Endothelial cell of umbilical vein (primary cell): ENCODE data around the gene DHX35. TPM values are rescaled to one million over a fixed set of nuclear protein-coding genes. Genes with fewer than 3 reads are reported as not detected.

Experiments
- BruUV-seq: library from RNA; stranded (reverse); fragments of 400-500 nt; replicated peaks from 2 replicates; lab custom pipeline; 2021; lab: Mats Ljungman, UMichigan
- CTCF ChIA-PET: fragments of 300-600, 350-600 bp; sonication (Branson Sonifier 250); formaldehyde crosslinking; loops from one replicate; lab custom pipeline; 2021; ENCODE audit warnings: antibody characterized with exemption, inconsistent platforms; lab: Charles Lee
- POLR2A ChIA-PET: fragments of 300-600, 350-600 bp; sonication (Branson Sonifier 250); formaldehyde crosslinking; loops from one replicate; lab custom pipeline; 2021; ENCODE audit warnings: antibody characterized with exemption, inconsistent platforms; lab: Charles Lee
- DNase-seq: peaks from one replicate; pipeline ENCODE4 v3.0.0-alpha.2; 2011; ENCODE audit warnings: low read depth, low spot score
- FAIRE-seq: peaks from 2 replicates; lab custom pipeline; 2011; peaks lifted over from hg19 to GRCh38; lab: Jason Lieb, UNC
- H2AFZ ChIP-seq: 2 replicates; pipeline ENCODE4 v1.6.0; 2012; ENCODE audit warnings: low read depth, low read length, control low read depth, inconsistent platforms
- H3K27ac ChIP-seq: 2 replicates; pipeline ENCODE4 v1.5.1; 2011; ENCODE audit warnings: low read depth, mild to moderate bottlenecking, control low read depth, low read length, moderate library complexity; ENCODE audit not compliant: insufficient read depth
- H3K27me3 ChIP-seq, 2 experiments: 2 replicates each; pipeline versions ENCODE4 v1.6.0 to v1.6.1; 2011; ENCODE audit warnings: low read length in 2 of 2, mixed read lengths in 1 of 2; ENCODE audit not compliant: control insufficient read depth in 2 of 2, insufficient read depth in 2 of 2
- H3K36me3 ChIP-seq, 2 experiments: 2 replicates in 1 of 2; 3 replicates in 1 of 2; pipeline ENCODE4 v1.5.1; 2011; ENCODE audit warnings: low read length in 2 of 2, mild to moderate bottlenecking in 1 of 2, moderate library complexity in 1 of 2; ENCODE audit not compliant: control insufficient read depth in 2 of 2, insufficient read depth in 2 of 2; ENCODE audit errors: extremely low read depth in 1 of 2
- H3K4me1 ChIP-seq: 3 replicates; pipeline ENCODE4 v1.5.1; 2011; ENCODE audit warnings: mild to moderate bottlenecking, low read length; ENCODE audit not compliant: control insufficient read depth, insufficient read depth; ENCODE audit errors: extremely low read depth
- H3K4me2 ChIP-seq: 2 replicates; pipeline ENCODE4 v1.6.1; 2011; ENCODE audit warnings: low read length, control low read depth, mixed read lengths; ENCODE audit not compliant: insufficient read depth
- H3K4me3 ChIP-seq, 3 experiments: fragments of 200-600 bp in 1 of 3; sonication (generic), shearing (Covaris generic) in 1 of 3; replicated peaks in 1 of 3; 2 replicates each; pipeline ENCODE4 v1.5.1; 2011 to 2016; ENCODE audit warnings: control low read depth in 3 of 3, low read length in 3 of 3, mild to moderate bottlenecking in 2 of 3, inconsistent platforms in 1 of 3, low read depth in 1 of 3, moderate library complexity in 1 of 3; ENCODE audit not compliant: insufficient read depth in 1 of 3
- H3K79me2 ChIP-seq: 2 replicates; pipeline ENCODE4 v1.6.0; 2012; ENCODE audit warnings: low read length, inconsistent platforms; ENCODE audit not compliant: control insufficient read depth, insufficient read depth
- H3K9ac ChIP-seq: replicated peaks from 2 replicates; pipeline ENCODE3; 2011; ENCODE audit warnings: low read length, control low read depth; ENCODE audit not compliant: insufficient read depth; ENCODE audit errors: extremely low read depth
- H3K9me1 ChIP-seq: replicated peaks from 3 replicates; pipeline ENCODE4 v1.6.0; 2011; ENCODE audit warnings: mild to moderate bottlenecking, low read length; ENCODE audit not compliant: control insufficient read depth, insufficient read depth; ENCODE audit errors: extremely low read depth
- H3K9me3 ChIP-seq: replicated peaks from 2 replicates; pipeline ENCODE4 v1.5.1; 2012; ENCODE audit warnings: low read length, inconsistent platforms; ENCODE audit not compliant: control insufficient read depth, insufficient read depth
- H4K20me1 ChIP-seq: replicated peaks from 2 replicates; pipeline ENCODE3; 2011; ENCODE audit warnings: mild to moderate bottlenecking, low read length; ENCODE audit not compliant: control insufficient read depth, insufficient read depth; ENCODE audit errors: extremely low read depth
- FOS ChIP-seq: IDR thresholded peaks from 2 replicates; pipeline ENCODE4 v1.6.1; 2011; ENCODE audit warnings: mild to moderate bottlenecking, low read length, moderate library complexity, borderline replicate concordance; ENCODE audit not compliant: insufficient read depth
- GATA2 ChIP-seq: IDR thresholded peaks from 2 replicates; pipeline ENCODE4 v1.7.0; 2011; ENCODE audit warnings: low read depth, mild to moderate bottlenecking, moderate library complexity, mixed read lengths, low read length; ENCODE audit not compliant: insufficient read length, insufficient read depth
- JUN ChIP-seq: IDR thresholded peaks from 2 replicates; pipeline ENCODE4 v1.6.1; 2011; ENCODE audit warnings: borderline replicate concordance, low read depth; ENCODE audit not compliant: insufficient read length, insufficient read depth
- MAX ChIP-seq: IDR thresholded peaks from 2 replicates; pipeline ENCODE4 v1.6.1; 2011; ENCODE audit not compliant: insufficient read depth, insufficient read length
- MYC ChIP-seq: IDR thresholded peaks from one replicate; pipeline ENCODE4 v1.6.1; 2011; ENCODE audit warnings: mild to moderate bottlenecking, low read depth, low read length
- POLR2A ChIP-seq: IDR thresholded peaks from 2 replicates; pipeline ENCODE4 v1.6.1; 2012; ENCODE audit warnings: low read depth, mild to moderate bottlenecking, control low read depth, low read length
- POLR2AphosphoS5 ChIP-seq: IDR thresholded peaks from 2 replicates; pipeline ENCODE4 v1.6.1; 2012; ENCODE audit warnings: low read depth, mild to moderate bottlenecking, control low read depth, low read length, moderate library complexity; ENCODE audit not compliant: insufficient read depth
- dilution Hi-C: fragments of 300-500 bp; cut with MboI; formaldehyde crosslinking; loops from one replicate; pipeline ENCODE4 v1.15.0; 2019; ENCODE audit warnings: low sequenced_read_pairs; ENCODE audit not compliant: extremely low pct_ligation_motif_present
- intact Hi-C: fragments of 100-400 bp; cut with micrococcal nuclease; formaldehyde crosslinking; loops from one replicate; pipeline ENCODE4 v1.10.0; 2022
- polyA plus RNA-seq, 4 experiments: library from polyadenylated mRNA; depleted of rRNA in 3 of 4; stranded (reverse) in 3 of 4; unstranded in 1 of 4; fragments of >200 nt; gene quantifications; 2 replicates each; pipeline versions ENCODE4 v1.2.1 to v1.2.3, GENCODE V29; 2011 to 2012; ENCODE audit warnings: missing spikeins in 1 of 4
- total RNA-seq: library from RNA; stranded (reverse); gene quantifications from 2 replicates; pipeline ENCODE4 v1.2.3, GENCODE V29; 2021

Gene DHX35
- total and polyA plus RNA-seq, 2 donors (not counting 3 experiments of a cell fraction or from before 2014, with no cell fraction given): 10.0 to 13.0 TPM

DNA sequence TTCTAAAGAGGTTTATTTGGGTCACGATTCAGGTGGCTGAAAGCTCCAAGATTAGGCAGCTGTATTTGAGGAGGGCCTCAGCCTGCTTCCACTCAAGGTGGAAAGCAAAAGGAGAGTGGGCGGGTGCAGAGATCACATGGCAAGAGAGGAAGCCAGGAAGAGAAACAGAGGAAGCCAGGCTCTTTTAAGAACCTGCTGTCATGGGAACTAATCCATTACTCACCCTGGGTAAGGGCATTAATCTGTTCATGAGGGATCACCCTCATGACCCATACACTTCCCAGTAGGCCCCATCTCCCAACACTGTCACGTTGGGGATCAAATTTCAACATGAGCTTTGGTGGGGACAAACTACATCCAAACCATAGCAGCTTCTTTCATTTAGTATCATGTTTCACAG lies 53.9 kb downstream of the DHX35 start:
- no peak overlapping the region for H2AFZ ChIP-seq
- H3K27ac ChIP-seq: no peak overlapping the region
- no peaks in the 10 kb centered on the region for H3K9me1 ChIP-seq
- H3K9ac ChIP-seq: no peak overlapping the region
- BruUV-seq: no TSS peak
- dilution Hi-C loops (no loop called here), intact Hi-C loops (no loop called here)
- ChIA-PET CTCF (no interaction called here), POLR2A (no interaction called here)
- H3K4me1 ChIP-seq: peaks cover 6% of the 10 kb centered on the region
- FAIRE-seq (no peak), DNase-seq (no peak)
- H3K79me2 ChIP-seq: no peaks in the 10 kb centered on the region
- H3K27me3 ChIP-seq: no peaks in the 10 kb centered on the region
- TF ChIP-seq MYC (no peak), FOS (no peak), POLR2AphosphoS5 (no peak)
- H3K4me2 ChIP-seq: no peak overlapping the region
- no peaks in the 10 kb centered on the region for H3K9me3 ChIP-seq
- no peak overlapping the region for H3K4me3 ChIP-seq
- H4K20me1 ChIP-seq: no peaks in the 10 kb centered on the region
- H3K36me3 ChIP-seq: no peaks in the 10 kb centered on the region

DNA sequence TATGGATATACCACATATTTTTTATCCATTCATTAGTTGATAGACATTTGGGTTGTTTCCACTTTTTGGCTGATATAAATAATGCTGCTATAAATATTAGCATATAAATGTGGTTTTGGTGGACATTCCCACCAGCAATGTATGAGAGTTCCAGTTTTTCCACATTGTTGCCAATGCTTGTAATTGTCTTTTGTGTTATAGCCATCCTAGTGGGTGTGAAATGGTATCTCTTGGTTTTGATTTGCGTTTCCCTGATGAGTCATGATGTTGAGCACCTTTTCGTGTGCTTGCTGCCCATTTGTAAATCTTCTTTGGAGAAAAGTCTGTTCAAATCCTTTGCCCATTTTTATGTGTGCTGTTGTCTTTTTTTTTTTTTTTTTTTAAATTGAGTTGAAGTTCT lies 54.4 kb downstream of the DHX35 start:
- dilution Hi-C loops: no loop called here

More for the DNA sequence above, 54.4 kb downstream of the DHX35 start:
- intact Hi-C loops: no loop called here
- DNase-seq (no peak), FAIRE-seq (no peak)
- H3K27ac ChIP-seq: no peak overlapping the region
- CTCF ChIA-PET: no interaction called here
- no peak overlapping the region for H3K4me2 ChIP-seq
- peaks cover 6% of the 10 kb centered on the region for H3K4me1 ChIP-seq
- H3K9me3 ChIP-seq: no peaks in the 10 kb centered on the region
- no peaks in the 10 kb centered on the region for H3K27me3 ChIP-seq
- no peak overlapping the region for H3K4me3 ChIP-seq
- no peak overlapping the region for H2AFZ ChIP-seq
- H3K79me2 ChIP-seq: no peaks in the 10 kb centered on the region
- POLR2A ChIA-PET: no interaction called here
- TF ChIP-seq JUN (no peak), POLR2A (no peak), FOS (no peak), GATA2 (no peak), POLR2AphosphoS5 (no peak), MAX (no peak)
- H3K9me1 ChIP-seq: no peaks in the 10 kb centered on the region
- H4K20me1 ChIP-seq: no peaks in the 10 kb centered on the region
- H3K36me3 ChIP-seq: no peaks in the 10 kb centered on the region
- no TSS peak for BruUV-seq
- H3K9ac ChIP-seq: no peak overlapping the region
